IMR-90 (cell line): ENCODE measurements around the gene ICAM2. TPM values are rescaled to one million over a fixed set of nuclear protein-coding genes. Genes with fewer than 3 reads are reported as not detected.

Experiments
- ATAC-seq: fragments of 200-7000 bp; cut with Tn5 transposase; 2 replicates; pipeline ENCODE4 v1.9.1; 2020; ENCODE audit warnings: low read depth, mild to moderate bottlenecking, moderate library complexity
- BruUV-seq: library from RNA; stranded (reverse); fragments of 400-500 nt; replicated peaks from 2 replicates; lab custom pipeline; 2021; lab: Mats Ljungman, UMichigan
- CTCF ChIA-PET: fragments of 300-600 bp; formaldehyde crosslinking; extraction: SDS; loops from one replicate; lab custom pipeline; 2021; ENCODE audit warnings: antibody characterized with exemption; lab: Yijun Ruan, JAX
- POLR2A ChIA-PET: fragments of 300-600 bp; sonication (Branson Sonifier 250); formaldehyde crosslinking; loops from one replicate; lab custom pipeline; 2022; ENCODE audit warnings: antibody characterized with exemption; ENCODE audit not compliant: unreplicated experiment; lab: Charles Lee
- DNase-seq: peaks from one replicate; pipeline ENCODE4 v3.0.0; 2013
- H2AFZ ChIP-seq: replicated peaks from 2 replicates; pipeline ENCODE3; 2013; ENCODE audit warnings: low read length, mild to moderate bottlenecking; ENCODE audit not compliant: poor library complexity
- H2AK5ac ChIP-seq: 2 replicates; pipeline ENCODE4 v1.6.1; 2013; ENCODE audit warnings: low read depth, low read length, inconsistent platforms
- H2AK9ac ChIP-seq: replicated peaks from 2 replicates; pipeline ENCODE3; 2013; ENCODE audit warnings: mild to moderate bottlenecking, low read depth, low read length, moderate library complexity; ENCODE audit not compliant: poor library complexity
- H2BK120ac ChIP-seq: 2 replicates; pipeline ENCODE4 v1.6.1; 2013; ENCODE audit warnings: low read depth, low read length, inconsistent platforms
- H2BK15ac ChIP-seq: 3 replicates; pipeline ENCODE4 v1.6.1; 2013; ENCODE audit warnings: low read depth, low read length, inconsistent platforms
- H2BK20ac ChIP-seq: 2 replicates; pipeline ENCODE4 v1.6.1; 2013; ENCODE audit warnings: low read depth, mild to moderate bottlenecking, inconsistent platforms, low read length, moderate library complexity
- H2BK5ac ChIP-seq: 2 replicates; pipeline ENCODE4 v1.6.1; 2013; ENCODE audit warnings: mild to moderate bottlenecking, low read depth, low read length, inconsistent platforms; ENCODE audit not compliant: poor library complexity, severe bottlenecking
- H3K14ac ChIP-seq: replicated peaks from 2 replicates; pipeline ENCODE4 v1.6.1; 2013; ENCODE audit warnings: low read depth, low read length, inconsistent platforms
- H3K18ac ChIP-seq: 2 replicates; pipeline ENCODE4 v1.6.1; 2013; ENCODE audit warnings: low read depth, low read length, control low read depth
- H3K23ac ChIP-seq: 2 replicates; pipeline ENCODE4 v1.6.1; 2013; ENCODE audit warnings: low read depth, low read length, inconsistent platforms
- H3K27ac ChIP-seq: 2 replicates; pipeline ENCODE4 v1.5.1; 2013; ENCODE audit warnings: mild to moderate bottlenecking, control low read depth, low read length; ENCODE audit not compliant: insufficient read depth
- H3K27me3 ChIP-seq: 2 replicates; pipeline ENCODE4 v1.6.1; 2013; ENCODE audit warnings: low read length; ENCODE audit not compliant: control insufficient read depth, insufficient read depth
- H3K36me3 ChIP-seq: 2 replicates; pipeline ENCODE4 v1.6.1; 2013; ENCODE audit warnings: low read length, mixed read lengths; ENCODE audit not compliant: control insufficient read depth, insufficient read depth
- H3K4ac ChIP-seq: 2 replicates; pipeline ENCODE4 v1.6.1; 2013; ENCODE audit warnings: low read depth, low read length, inconsistent platforms
- H3K4me1 ChIP-seq: 2 replicates; pipeline ENCODE4 v1.6.1; 2013; ENCODE audit warnings: low read length, mixed read lengths; ENCODE audit not compliant: control insufficient read depth, insufficient read depth
- H3K4me2 ChIP-seq: 2 replicates; pipeline ENCODE4 v1.6.1; 2013; ENCODE audit warnings: low read depth, mild to moderate bottlenecking, control low read depth, low read length, moderate library complexity
- H3K4me3 ChIP-seq: 2 replicates; pipeline ENCODE4 v1.5.1; 2013; ENCODE audit warnings: low read depth, mild to moderate bottlenecking, control low read depth, low read length, moderate library complexity; ENCODE audit not compliant: insufficient read depth
- H3K56ac ChIP-seq: 2 replicates; pipeline ENCODE4 v1.6.1; 2013; ENCODE audit warnings: low read length, inconsistent platforms; ENCODE audit not compliant: insufficient read depth; ENCODE audit errors: extremely low read depth
- H3K79me1 ChIP-seq, 2 experiments: 2 replicates each; pipeline ENCODE4 v1.6.1; 2013; ENCODE audit warnings: low read length in 2 of 2, inconsistent platforms in 1 of 2, low read depth in 1 of 2
- H3K9ac ChIP-seq: 2 replicates; pipeline ENCODE4 v1.6.1; 2013; ENCODE audit warnings: low read depth, low read length, control low read depth
- H3K9me1 ChIP-seq: 2 replicates; pipeline ENCODE4 v1.6.1; 2013; ENCODE audit warnings: low read length, inconsistent platforms; ENCODE audit not compliant: insufficient read depth
- H3K9me3 ChIP-seq: 2 replicates; pipeline ENCODE4 v1.6.1; 2013; ENCODE audit warnings: low read length; ENCODE audit not compliant: control insufficient read depth, insufficient read depth
- H4K20me1 ChIP-seq: 2 replicates; pipeline ENCODE4 v1.6.1; 2013; ENCODE audit warnings: low read length, inconsistent platforms; ENCODE audit not compliant: insufficient read depth
- H4K5ac ChIP-seq: 2 replicates; pipeline ENCODE4 v1.6.1; 2013; ENCODE audit warnings: mild to moderate bottlenecking, low read depth, low read length, control low read depth
- H4K8ac ChIP-seq, 2 experiments: 2 replicates each; pipeline ENCODE4 v1.6.1; 2013; ENCODE audit warnings: low read depth in 2 of 2, low read length in 2 of 2, control low read depth in 1 of 2, inconsistent platforms in 1 of 2
- H4K91ac ChIP-seq: 2 replicates; pipeline ENCODE4 v1.6.1; 2013; ENCODE audit warnings: low read depth, low read length, inconsistent platforms; ENCODE audit not compliant: insufficient read depth
- MAZ ChIP-seq: IDR thresholded peaks from 2 replicates; pipeline ENCODE4 v1.6.1; 2012; ENCODE audit warnings: low read depth, mild to moderate bottlenecking, low read length, improper control_type of control experiment, moderate library complexity, borderline replicate concordance
- RCOR1 ChIP-seq: IDR thresholded peaks from 2 replicates; pipeline ENCODE4 v1.6.1; 2012; ENCODE audit warnings: mild to moderate bottlenecking, low read length, improper control_type of control experiment; ENCODE audit not compliant: insufficient replicate concordance
- WGBS, 2 experiments: methylation state at CpG; one replicate each; pipeline versions ENCODE4 v1.1.5 to v1.1.7; 2013; ENCODE audit warnings: missing lambda C conversion rate in 2 of 2; ENCODE audit not compliant: insufficient read length in 1 of 2; ENCODE audit errors: extremely low coverage in 2 of 2; 5-methylcytosine and 5-hydroxymethylcytosine counted together
- dilution Hi-C: fragments of 300-500 bp; cut with HindIII; formaldehyde crosslinking; loops from one replicate; pipeline ENCODE4 v1.14.3; 2018; ENCODE audit warnings: low sequenced_read_pairs; ENCODE audit not compliant: unreplicated experiment
- in situ Hi-C: fragments of 300-500 bp; cut with MboI; formaldehyde crosslinking; loops from 3 replicates; pipeline ENCODE4 v1.14.3; 2019; ENCODE audit warnings: low sequenced_read_pairs, inconsistent platforms, mixed read lengths
- intact Hi-C: fragments of 100-400 bp; cut with micrococcal nuclease; formaldehyde crosslinking; loops from 2 replicates; pipeline ENCODE4 v1.10.0; 2022
- polyA plus RNA-seq, 3 experiments: library from polyadenylated mRNA; depleted of rRNA; stranded (reverse); fragments of >200 nt; gene quantifications; 2 replicates each; pipeline ENCODE4 v1.2.3, GENCODE V29; 2012; ENCODE audit warnings: low replicate concordance in 1 of 3
- total RNA-seq: library from RNA; depleted of rRNA; stranded (reverse); fragments of >200 nt; gene quantifications from 2 replicates; pipeline ENCODE4 v1.2.3, GENCODE V29; 2012
- TF ChIP-seq, protein P1 (sequence below): conservative IDR thresholded peaks from 2 replicates; pipeline ENCODE4 v1.5.1; 2012; ENCODE audit warnings: mild to moderate bottlenecking, low read depth, low read length, improper control_type of control experiment

ICAM2 gene
- total and polyA plus RNA-seq, 2 of the 4 experiments (the other 2 are of a cell fraction): 0.12 TPM; not detected in 1

DNA sequence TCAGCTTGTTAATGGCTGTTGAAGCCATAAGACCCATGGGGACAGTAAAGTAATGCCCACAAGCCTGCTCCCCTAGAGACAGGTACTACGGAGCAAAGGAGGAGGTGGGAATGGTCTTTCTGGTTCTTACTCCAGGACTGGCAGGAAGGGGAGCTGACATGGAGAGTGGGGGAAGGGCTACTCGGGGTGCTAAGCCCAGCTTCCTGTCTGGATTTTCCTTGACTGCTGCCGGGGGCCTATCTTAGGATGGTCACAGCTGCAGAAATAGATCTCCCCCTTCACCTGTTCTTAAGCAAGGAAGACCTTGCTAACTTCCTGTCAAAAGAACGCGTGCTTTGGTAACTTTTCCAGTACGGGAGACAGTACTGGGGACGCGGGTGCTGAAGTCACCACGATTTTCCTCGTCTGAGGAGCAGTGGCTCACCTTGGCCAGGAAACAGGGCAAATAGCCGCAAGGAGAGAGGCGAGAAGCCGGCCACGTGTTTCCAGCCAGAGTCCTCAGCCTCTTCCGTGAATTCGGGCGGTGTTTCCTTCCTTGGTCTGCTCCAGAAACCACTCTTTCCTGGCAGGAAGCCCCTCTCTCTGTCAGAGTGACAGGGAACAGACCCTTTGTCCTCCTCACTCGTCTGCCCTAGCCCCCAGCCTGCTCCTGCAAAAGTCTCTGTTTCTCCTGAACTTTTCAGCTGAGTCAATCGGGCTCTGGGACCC is 22.9 kb downstream of the ICAM2 start:
- BruUV-seq: no TSS peak
- dilution Hi-C loops (no loop called here), intact Hi-C loops (no loop called here), in situ Hi-C loops (no loop called here)
- H3K14ac ChIP-seq: no peak overlapping the region
- no peak overlapping the region for H4K91ac ChIP-seq
- H3K18ac ChIP-seq: no peak overlapping the region
- no peak overlapping the region for H3K9ac ChIP-seq
- no peak overlapping the region for H3K4me3 ChIP-seq
- H2BK20ac ChIP-seq: no peak overlapping the region
- H3K36me3 ChIP-seq: no peaks in the 10 kb centered on the region
- DNase-seq (no peak), ATAC-seq (no peak)
- no peak overlapping the region for H3K56ac ChIP-seq
- no peak overlapping the region for H2AK5ac ChIP-seq
- H3K9me3 ChIP-seq: no peaks in the 10 kb centered on the region
- no peak overlapping the region for H2BK15ac ChIP-seq
- 28% methylated on average over 8 of the region's 19 CpGs; no CpG with 5 or more reads in 1 of the 2 experiments for WGBS, 2 experiments
- no peaks in the 10 kb centered on the region for H4K20me1 ChIP-seq
- peak overlapping the region; percentile 92; the same call in 1 of the 2 replicates for H3K4me2 ChIP-seq
- POLR2A ChIA-PET: no interaction called here
- no peak overlapping the region for H4K5ac ChIP-seq
- peaks cover 9% of the 10 kb centered on the region for H3K9me1 ChIP-seq
- no peak overlapping the region for H2AK9ac ChIP-seq
- CTCF ChIA-PET: interaction anchor here (0.7 kb wide), 1 partner anchor 51 kb away, joined by 3 read pairs; no protein-coding TSS in a partner anchor
- H2AFZ ChIP-seq: peak overlapping the region; percentile 99
- TF ChIP-seq MAZ: no peak
- TF ChIP-seq, protein P1, sequence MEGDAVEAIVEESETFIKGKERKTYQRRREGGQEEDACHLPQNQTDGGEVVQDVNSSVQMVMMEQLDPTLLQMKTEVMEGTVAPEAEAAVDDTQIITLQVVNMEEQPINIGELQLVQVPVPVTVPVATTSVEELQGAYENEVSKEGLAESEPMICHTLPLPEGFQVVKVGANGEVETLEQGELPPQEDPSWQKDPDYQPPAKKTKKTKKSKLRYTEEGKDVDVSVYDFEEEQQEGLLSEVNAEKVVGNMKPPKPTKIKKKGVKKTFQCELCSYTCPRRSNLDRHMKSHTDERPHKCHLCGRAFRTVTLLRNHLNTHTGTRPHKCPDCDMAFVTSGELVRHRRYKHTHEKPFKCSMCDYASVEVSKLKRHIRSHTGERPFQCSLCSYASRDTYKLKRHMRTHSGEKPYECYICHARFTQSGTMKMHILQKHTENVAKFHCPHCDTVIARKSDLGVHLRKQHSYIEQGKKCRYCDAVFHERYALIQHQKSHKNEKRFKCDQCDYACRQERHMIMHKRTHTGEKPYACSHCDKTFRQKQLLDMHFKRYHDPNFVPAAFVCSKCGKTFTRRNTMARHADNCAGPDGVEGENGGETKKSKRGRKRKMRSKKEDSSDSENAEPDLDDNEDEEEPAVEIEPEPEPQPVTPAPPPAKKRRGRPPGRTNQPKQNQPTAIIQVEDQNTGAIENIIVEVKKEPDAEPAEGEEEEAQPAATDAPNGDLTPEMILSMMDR: no peak
- no peak for TF ChIP-seq RCOR1
- H3K4ac ChIP-seq: no peak overlapping the region
- H3K27me3 ChIP-seq: peaks cover 48% of the 10 kb centered on the region
- H2BK120ac ChIP-seq: no peak overlapping the region
- no peaks in the 10 kb centered on the region for H3K79me1 ChIP-seq
- H3K23ac ChIP-seq: peak overlapping the region; percentile 34; the same call in 1 of the 2 replicates
- H3K27ac ChIP-seq: no peak overlapping the region
- no peak overlapping the region for H2BK5ac ChIP-seq
- H3K4me1 ChIP-seq: no peaks in the 10 kb centered on the region
- H4K8ac ChIP-seq: no peak overlapping the region; a peak in 1 of 4 replicates
